ENCODE results near the gene SCYGR5.

The SCYGR5 gene

DNA sequence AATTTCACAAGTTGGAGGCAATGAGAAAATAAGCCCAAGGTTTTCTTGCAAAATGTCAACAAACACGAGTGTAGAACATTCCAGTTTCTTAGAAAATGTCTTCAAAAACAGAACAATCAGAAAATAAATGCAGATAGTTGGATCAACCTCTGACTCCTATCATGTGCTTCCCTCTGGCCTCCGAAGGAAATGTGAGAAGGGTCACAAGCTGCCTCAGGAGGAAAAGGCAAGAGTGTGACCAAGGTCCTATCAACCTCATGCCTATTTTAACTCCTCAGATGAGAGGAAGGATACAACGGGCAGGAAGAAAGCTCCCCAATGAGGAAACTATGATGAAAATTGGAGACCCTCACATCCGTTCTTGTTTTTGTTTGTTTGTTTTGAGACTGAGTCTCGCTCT lies 7.9 kb downstream of the SCYGR5 start:
- FAIRE-seq: no peak

DNA sequence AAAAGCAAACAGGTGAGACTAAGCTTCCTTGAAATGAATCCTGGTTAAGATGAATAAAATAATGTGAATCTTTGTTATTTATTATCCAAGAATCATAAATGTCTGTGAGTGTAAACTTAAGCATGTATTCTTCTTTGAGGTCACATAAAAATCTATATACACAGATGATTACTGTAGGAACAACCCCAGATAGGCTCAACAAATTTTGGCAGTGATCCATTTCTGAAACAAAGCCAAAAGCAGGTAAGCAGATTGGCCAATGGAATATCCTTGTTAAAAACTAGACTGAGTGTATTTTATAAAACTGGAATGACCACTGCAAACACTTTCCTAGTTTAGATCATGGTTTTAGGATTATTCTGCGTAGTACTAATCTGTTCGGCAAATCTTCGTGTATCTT lies 11.3 kb downstream of the SCYGR5 start:
- no peak for FAIRE-seq

DNA sequence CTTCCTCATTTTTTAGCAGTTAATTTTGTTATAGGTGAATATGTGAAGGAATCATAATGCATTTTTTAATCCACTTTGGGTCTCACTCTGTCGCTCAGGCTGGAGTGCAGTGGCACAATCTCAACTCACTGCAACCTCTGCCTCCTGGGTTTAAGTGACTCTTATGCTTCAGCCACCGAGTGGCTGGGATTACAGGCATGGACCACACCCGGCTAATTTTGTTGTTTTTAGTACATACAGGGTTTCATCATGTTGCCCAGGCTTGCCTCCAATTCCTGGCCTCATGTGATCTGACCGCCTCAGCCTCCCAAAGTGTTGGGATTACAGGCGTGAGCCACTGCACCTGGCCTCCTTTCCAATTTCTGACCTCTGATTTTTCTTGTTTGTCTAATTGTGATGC lies 17.7 kb downstream of the SCYGR5 start:
- no peak for FAIRE-seq

DNA sequence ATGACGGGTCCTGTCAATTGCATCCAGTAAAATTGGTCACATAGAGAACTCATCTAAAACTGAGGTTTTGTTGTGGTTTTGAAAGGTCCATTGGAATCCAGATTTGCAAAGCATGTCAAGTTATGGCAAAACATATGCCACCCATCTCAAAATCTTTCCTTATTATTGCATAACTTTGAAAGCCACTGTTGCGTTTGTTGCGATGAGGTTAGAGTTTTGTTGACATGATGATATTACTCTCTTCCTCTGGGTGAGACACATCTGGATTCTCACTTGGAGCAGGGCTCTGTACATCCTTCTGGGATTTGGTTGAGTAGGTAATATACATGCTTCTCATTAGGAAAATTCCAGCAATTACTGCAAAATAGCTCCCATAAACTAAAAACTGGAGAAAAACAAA lies 20.6 kb downstream of the SCYGR5 start:
- FAIRE-seq: no peak

DNA sequence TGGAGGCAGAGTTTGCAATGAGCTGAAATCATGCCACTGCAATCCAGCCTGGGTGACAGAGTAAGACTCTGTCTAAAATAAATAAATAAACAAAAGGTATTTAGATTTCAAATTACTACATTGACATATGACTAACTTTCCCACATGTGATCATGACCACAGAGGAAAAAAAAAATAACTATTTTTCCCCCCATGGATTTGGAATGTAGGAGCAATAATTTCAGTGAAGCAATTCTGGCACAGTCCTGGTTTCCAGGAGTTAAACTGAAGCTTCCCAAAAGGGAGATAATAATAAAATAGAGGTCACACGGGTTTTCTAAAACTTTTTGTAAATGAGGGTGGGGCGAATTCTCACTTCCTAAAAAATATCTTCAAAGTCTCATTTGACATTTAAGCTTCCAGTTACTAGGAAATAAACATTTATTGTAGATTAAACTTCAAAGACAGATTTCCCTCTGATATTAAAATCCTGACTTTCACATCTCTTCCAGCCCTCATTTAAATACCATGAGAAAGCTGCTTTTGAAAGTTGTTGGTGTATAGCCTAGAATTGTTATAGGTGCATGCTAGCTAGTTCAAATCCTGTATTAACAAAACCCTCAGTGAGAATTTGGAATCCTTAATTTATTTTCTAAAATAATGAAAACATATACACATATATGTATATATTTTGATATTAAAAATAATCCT lies 30.5 kb downstream of the SCYGR5 start:
- FAIRE-seq: no peak

DNA sequence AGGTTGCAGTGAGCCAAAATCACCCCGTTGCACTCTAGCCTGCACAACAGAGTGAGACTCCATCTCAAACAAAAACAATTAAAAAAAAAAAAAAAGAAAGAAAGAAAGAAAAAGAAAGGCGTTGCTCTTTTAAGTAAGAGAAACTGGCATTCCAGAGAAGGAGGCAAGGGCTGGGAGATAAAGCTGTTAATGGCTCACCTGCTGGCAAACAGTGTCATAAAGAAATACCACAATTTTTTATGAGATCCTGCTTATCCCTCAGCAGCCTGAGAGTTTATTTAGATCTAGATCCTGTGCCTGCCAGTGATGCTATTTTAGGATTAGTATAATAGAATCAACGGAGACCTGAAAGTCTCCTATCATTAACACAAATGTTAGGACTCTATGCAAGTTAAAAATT lies 35.0 kb downstream of the SCYGR5 start:
- no peak for FAIRE-seq

DNA sequence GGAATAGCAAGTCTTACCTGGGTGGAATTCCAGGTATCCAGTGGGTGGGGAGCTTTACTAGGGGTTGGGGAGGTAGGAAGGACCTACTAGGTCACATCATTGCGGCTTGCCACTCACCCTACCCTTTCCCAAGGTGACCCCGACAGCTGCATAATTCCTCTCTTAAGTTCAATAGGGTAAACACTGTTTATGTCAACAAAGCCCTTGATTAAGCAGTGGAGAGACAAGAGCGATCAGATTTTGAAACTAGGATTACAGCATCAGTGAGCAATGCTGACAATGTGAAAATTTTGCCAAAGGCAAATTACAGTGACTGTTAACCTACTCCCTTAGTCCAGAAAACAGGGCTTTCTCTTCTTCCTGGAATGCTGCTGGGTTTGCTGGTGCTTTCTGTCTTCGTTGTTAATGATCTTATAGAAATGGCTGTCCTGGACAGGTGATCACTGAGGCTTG lies 36.7 kb downstream of the SCYGR5 start:
- no peak for FAIRE-seq

DNA sequence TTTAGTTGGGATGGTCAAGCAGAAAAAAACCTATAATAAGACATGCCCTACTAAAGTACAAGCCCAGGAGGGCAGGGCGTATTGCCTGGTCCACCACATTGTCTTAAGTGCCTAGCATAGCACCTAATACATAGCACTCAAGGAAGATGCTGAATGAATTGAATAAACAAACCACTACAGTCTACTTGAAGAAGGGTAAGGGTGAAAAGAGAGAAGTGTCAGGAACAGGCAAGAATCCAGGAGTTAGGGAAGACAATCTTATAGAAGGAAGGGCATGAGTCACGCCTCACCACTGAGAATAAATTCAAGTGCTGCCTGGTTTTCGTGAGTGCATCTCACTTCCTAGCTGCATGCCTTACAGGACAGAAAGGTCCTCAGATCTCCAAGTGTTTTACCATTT lies 37.4 kb downstream of the SCYGR5 start:
- no peak for FAIRE-seq

DNA sequence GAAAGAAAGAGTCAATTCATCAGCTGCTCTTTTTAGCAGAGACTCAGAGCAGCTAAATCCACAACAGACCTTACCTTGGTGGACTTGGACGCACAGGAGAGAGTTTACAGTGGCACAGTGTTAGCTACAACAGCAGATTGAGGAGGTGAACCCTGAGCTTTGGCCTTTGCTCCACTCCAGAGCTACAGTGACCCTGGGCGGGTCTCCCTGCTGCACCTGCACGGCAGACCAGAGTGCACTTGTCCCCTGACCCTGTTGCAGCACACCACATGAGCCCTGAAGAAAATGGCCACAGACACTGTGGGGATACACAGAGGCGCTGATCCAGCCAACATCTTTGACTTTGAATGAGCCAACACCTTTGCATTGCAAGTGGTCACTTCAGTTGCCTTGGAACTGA lies 40.3 kb downstream of the SCYGR5 start:
- FAIRE-seq: no peak

DNA sequence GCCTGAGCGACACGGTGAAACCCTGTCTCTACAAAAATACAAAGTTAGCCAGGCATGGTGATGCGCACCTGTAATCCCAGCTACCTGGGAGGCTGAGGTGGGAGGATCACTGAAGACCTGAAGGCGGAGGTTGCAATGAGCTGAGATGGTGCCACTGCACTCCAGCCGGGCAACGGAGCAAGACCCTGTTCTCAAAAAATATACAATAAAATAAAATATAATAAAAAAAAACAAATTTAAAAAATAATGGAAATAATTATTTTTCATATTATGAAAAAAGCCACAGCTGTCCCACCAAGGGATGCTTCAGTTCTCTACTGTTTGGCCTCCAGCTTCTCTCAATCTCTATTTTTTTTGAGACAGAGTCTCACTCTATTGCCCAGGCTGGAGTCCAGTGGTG lies 40.8 kb downstream of the SCYGR5 start:
- FAIRE-seq: no peak

DNA sequence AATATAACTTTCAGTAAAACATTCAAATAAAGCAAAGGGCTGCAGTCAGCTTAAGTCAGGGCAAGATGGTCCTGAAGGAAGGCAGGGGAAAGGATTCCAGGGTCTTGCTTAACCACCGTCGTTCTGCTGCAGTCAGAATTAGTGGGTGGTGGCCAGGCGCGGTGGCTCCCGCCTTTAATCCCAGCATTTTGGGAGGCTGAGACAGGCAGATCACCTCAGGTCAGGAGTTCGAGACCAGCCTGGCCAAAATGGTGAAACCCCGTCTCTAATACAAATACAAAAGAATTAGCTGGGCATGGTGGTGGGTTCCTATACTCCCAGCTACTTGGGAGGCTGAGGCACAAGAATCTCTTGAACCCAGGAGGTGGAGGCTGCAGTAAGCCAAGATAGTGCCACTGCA lies 44.4 kb downstream of the SCYGR5 start:
- FAIRE-seq: no peak

DNA sequence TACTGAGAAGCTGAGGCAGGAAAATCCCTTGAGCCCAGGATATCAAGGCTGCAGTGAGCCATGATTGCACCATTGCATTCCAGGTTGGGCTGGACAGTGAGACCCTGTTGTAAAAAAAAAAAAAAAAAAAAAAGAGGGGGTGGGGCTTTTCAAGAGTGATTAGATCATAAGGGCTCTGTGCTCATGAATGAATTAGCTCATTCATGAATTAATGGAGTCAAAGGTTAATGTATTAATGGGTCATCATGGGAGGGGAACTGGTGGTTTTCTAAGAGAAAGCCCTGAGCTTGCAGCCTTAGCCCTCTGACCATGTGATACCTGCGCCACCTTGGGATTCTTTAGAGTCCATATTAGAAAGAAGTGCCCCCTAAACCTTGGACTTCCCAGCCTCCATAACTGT lies 46.7 kb downstream of the SCYGR5 start:
- no peak for FAIRE-seq

DNA sequence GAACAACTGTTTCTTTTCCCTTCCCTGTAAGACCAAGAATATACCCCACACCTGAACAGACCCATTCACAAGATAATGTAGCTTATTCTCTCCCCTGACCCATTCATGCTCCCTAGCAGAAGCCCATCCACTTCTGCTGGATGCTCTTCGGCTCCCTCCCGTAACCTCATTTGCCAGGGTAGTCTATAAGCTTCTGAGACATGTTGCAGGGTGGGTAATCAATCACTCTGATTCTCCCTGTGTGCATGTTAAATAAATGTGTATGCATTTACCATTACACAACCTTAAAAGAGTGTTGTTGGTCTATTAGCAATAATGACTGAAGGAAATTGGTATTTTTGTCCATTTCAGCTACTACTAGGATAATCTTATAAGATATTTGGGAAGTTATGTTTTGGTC lies 49.9 kb downstream of the SCYGR5 start:
- FAIRE-seq: no peak
